ENCODE data around the gene ALAD. TPM values are rescaled to one million over a fixed set of nuclear protein-coding genes. Genes with fewer than 3 reads are reported as not detected.
A peak's percentile ranks its signal among the peaks of the same experiment; 100 is the strongest.

ALAD gene
- total and polyA plus RNA-seq, 9 of the 15 experiments (the other 6 are each of a cell fraction or from before 2014, with no cell fraction given), result 1.3 to 12.7 (median 6.8) TPM

DNA sequence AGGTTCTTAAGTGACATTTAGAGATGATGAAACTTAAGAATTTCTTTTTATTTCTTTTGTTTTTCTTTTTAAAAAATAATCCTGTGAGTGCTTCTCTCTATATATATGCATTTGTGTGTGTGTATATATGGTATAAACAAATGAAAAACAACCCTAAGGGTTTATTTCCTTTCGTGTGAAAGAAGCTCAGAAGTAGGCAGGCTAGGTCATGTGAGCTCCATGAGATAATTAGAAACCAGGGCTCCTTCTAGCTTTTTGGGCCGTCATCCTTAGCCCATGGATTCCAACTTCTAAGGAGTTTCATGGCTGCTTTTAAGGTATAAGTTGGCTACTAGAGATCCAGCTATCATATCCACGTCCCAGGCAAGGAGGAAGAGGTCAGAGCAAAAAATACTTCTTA is 20.6 kb upstream of the ALAD start:
- Histone ChIP-seq H3K9me3 (replicated peaks; ENCODE audit: control insufficient read depth, insufficient read depth, low read depth, low read length) (no peaks in the 10 kb centered on the region), H3K9ac (ENCODE audit: insufficient read depth in 1 of 2, low read depth in 2 of 2, low read length in 2 of 2) (no peak overlapping the region), H4K20me1 (replicated peaks; ENCODE audit: control insufficient read depth, insufficient read depth, low read length) (no peaks in the 10 kb centered on the region), H3K9me1 (ENCODE audit: control insufficient read depth, insufficient read depth, low read length) (no peaks in the 10 kb centered on the region), H3K4me2 (ENCODE audit: insufficient read depth, low read length) (no peak overlapping the region), H3K79me2 (ENCODE audit: control insufficient read depth, insufficient read depth, low read length) (no peaks in the 10 kb centered on the region), H3K4me3 (no peak overlapping the region), H3K4me1 (replicated peaks in 1 of 2; ENCODE audit: control insufficient read depth in 2 of 2, insufficient read depth in 2 of 2, low read length in 2 of 2) (no peaks in the 10 kb centered on the region), H2AFZ (ENCODE audit: low read depth, low read length) (0 out of 2 replicates have a peak overlapping the region, but pooled peaks have one; percentile 40), H3K36me3 (ENCODE audit: control insufficient read depth, insufficient read depth, low read length) (no peaks in the 10 kb centered on the region), H3K27me3 (ENCODE audit: control insufficient read depth in 2 of 2, insufficient read depth in 2 of 2, low read length in 2 of 2) (peaks cover 6 to 13% of the 10 kb centered on the region in 2 experiments; a peak in 3 of 5 replicates), H3K27ac (ENCODE audit: extremely low read depth, low read depth, low read length) (no peak overlapping the region)
- TF ChIP-seq RBBP5 (IDR thresholded peaks at IDR 0.05; ENCODE audit: borderline replicate concordance, insufficient read depth, low read length, poor library complexity, severe bottlenecking) (no peak), TCF3 (CRISPR knock-in tag; IDR thresholded peaks at IDR 0.05) (no peak), ZNF253 (CRISPR knock-in tag; conservative IDR thresholded peaks at IDR 0.05) (no peak)
- DNase-seq (ENCODE audit: extremely low read depth in 1 of 4, low spot score in 3 of 4), result no peak
- no peak for FAIRE-seq
- in situ Hi-C loops (cut with MboI) (no loop called here), intact Hi-C loops (cut with micrococcal nuclease) (no loop called here)
- CTCF ChIA-PET (ENCODE audit: low intra/inter-chr PET ratio), result no interaction called here
- 16% methylated on average over 3 of the region's 3 CpGs for WGBS (ENCODE audit: insufficient coverage, low coverage, missing lambda C conversion rate)
- ATAC-seq, result no peak
- no TSS peak for BruUV-seq (replicated peaks)
- POLR2A ChIA-PET, result interaction anchor here (1.4 to 1.5 kb wide), 3 partner anchors 8 to 34 kb away, joined by 3 to 7 read pairs (median 5); partner anchors contain the start of genes C9orf43 and POLE3

DNA sequence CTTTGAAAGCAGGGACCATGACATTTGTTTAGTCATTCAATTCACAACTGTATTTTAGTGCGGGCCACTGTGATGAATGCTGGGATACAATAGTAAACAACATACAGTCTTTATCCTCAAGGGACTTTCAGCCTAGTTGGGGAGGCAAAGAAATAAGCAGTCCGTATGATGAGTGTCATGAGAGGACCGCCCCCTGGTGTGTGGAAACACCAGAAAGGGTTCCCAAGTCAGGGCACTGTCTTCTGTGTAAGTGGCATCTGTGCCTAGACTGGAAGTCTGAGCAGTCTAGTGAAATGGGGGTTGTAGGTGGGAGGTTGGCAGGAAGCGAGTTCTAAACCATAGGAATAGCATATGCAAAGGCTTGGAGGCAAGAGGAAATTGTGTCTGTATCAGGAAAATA is 16.3 kb upstream of the ALAD start:
- H3K27me3 ChIP-seq (ENCODE audit: control insufficient read depth in 2 of 2, insufficient read depth in 2 of 2, low read length in 2 of 2), result no peaks in the 10 kb centered on the region
- DNase-seq (ENCODE audit: extremely low read depth in 1 of 4, low spot score in 3 of 4) (peak in 1 of 4 experiments; percentile 44), ATAC-seq (peak; percentile 82), FAIRE-seq (peak; percentile 66)
- H3K36me3 ChIP-seq (ENCODE audit: control insufficient read depth, insufficient read depth, low read length), result no peaks in the 10 kb centered on the region
- no peak overlapping the region for H3K9ac ChIP-seq (ENCODE audit: insufficient read depth in 1 of 2, low read depth in 2 of 2, low read length in 2 of 2)
- H3K9me3 ChIP-seq (replicated peaks; ENCODE audit: control insufficient read depth, insufficient read depth, low read depth, low read length), result no peaks in the 10 kb centered on the region
- H2AFZ ChIP-seq (ENCODE audit: low read depth, low read length), result peak overlapping the region; percentile 36; the same call in 1 of the 2 replicates
- no peaks in the 10 kb centered on the region for H3K9me1 ChIP-seq (ENCODE audit: control insufficient read depth, insufficient read depth, low read length)
- H3K4me2 ChIP-seq (ENCODE audit: insufficient read depth, low read length), result no peak overlapping the region
- no peaks in the 10 kb centered on the region for H3K79me2 ChIP-seq (ENCODE audit: control insufficient read depth, insufficient read depth, low read length)
- no peak overlapping the region for H3K27ac ChIP-seq (ENCODE audit: extremely low read depth, low read depth, low read length)
- BruUV-seq (replicated peaks), result no TSS peak
- POLR2A ChIA-PET, result no interaction called here
- 32% methylated on average over 4 of the region's 4 CpGs for WGBS (ENCODE audit: insufficient coverage, low coverage, missing lambda C conversion rate)
- H3K4me3 ChIP-seq, result no peak overlapping the region
- no peaks in the 10 kb centered on the region; a peak in 1 of 5 replicates for H3K4me1 ChIP-seq (replicated peaks in 1 of 2; ENCODE audit: control insufficient read depth in 2 of 2, insufficient read depth in 2 of 2, low read length in 2 of 2)
- intact Hi-C loops (cut with micrococcal nuclease), result no loop called here
- in situ Hi-C loops (cut with MboI), result no loop called here
- no peaks in the 10 kb centered on the region for H4K20me1 ChIP-seq (replicated peaks; ENCODE audit: control insufficient read depth, insufficient read depth, low read length)
- CTCF ChIA-PET (ENCODE audit: low intra/inter-chr PET ratio), result no interaction called here
- TF ChIP-seq SMC3 (conservative IDR thresholded peaks at IDR 0.05; ENCODE audit: insufficient read depth, low read depth, low read length) (0 out of 2 replicates have a peak, but pooled peaks have one; percentile 22), TARDBP (IDR thresholded peaks at IDR 0.05) (no peak), RBM34 (IDR thresholded peaks at IDR 0.05; ENCODE audit: borderline replicate concordance, insufficient read depth, low read length) (no peak), MEIS2 (IDR thresholded peaks at IDR 0.05; ENCODE audit: partially characterized antibody) (no peak), TAF1 (IDR thresholded peaks at IDR 0.05; ENCODE audit: control insufficient read depth, extremely low read depth, insufficient read depth, low read length, severe bottlenecking) (no peak), RAD21 (CRISPR knock-in tag; conservative IDR thresholded peaks at IDR 0.05 in 1 of 2, IDR thresholded peaks at IDR 0.05 in 1 of 2) (peak; percentile 11 to 44; a peak in 1 of 4 replicates)
- TF ChIP-seq, protein P1, sequence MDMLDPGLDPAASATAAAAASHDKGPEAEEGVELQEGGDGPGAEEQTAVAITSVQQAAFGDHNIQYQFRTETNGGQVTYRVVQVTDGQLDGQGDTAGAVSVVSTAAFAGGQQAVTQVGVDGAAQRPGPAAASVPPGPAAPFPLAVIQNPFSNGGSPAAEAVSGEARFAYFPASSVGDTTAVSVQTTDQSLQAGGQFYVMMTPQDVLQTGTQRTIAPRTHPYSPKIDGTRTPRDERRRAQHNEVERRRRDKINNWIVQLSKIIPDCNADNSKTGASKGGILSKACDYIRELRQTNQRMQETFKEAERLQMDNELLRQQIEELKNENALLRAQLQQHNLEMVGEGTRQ (CRISPR knock-in tag; IDR thresholded peaks at IDR 0.05), result no peak
- TF ChIP-seq, protein P2, sequence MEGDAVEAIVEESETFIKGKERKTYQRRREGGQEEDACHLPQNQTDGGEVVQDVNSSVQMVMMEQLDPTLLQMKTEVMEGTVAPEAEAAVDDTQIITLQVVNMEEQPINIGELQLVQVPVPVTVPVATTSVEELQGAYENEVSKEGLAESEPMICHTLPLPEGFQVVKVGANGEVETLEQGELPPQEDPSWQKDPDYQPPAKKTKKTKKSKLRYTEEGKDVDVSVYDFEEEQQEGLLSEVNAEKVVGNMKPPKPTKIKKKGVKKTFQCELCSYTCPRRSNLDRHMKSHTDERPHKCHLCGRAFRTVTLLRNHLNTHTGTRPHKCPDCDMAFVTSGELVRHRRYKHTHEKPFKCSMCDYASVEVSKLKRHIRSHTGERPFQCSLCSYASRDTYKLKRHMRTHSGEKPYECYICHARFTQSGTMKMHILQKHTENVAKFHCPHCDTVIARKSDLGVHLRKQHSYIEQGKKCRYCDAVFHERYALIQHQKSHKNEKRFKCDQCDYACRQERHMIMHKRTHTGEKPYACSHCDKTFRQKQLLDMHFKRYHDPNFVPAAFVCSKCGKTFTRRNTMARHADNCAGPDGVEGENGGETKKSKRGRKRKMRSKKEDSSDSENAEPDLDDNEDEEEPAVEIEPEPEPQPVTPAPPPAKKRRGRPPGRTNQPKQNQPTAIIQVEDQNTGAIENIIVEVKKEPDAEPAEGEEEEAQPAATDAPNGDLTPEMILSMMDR (IDR thresholded peaks at IDR 0.05 in 2 of 3, conservative IDR thresholded peaks at IDR 0.05 in 1 of 3; ENCODE audit: insufficient read depth in 2 of 3, low read depth in 1 of 3, low read length in 3 of 3), result peak in 2 of 3 experiments; percentile 34 to 42; a peak in 3 of 6 replicates
